ENCODE data around the gene HEATR5A. TPM values are rescaled to one million over a fixed set of nuclear protein-coding genes. Genes with fewer than 3 reads are reported as not detected.

HEATR5A gene
- total and polyA plus RNA-seq, 2 of the 13 experiments (the other 11 are each of a cell fraction or from before 2014, with no cell fraction given) = 36.4 to 105 TPM

- WGBS (ENCODE audit: low lambda C conversion rate) = 84% methylated on average over 3 of the region's 3 CpGs
- TF ChIP-seq NR2C2 (CRISPR knock-in tag; IDR thresholded peaks at IDR 0.05; ENCODE audit: borderline replicate concordance) = no peak
- 0 out of 2 replicates have a peak, but pooled peaks have one; percentile 58 for TF ChIP-seq ZBTB43 (CRISPR knock-in tag; conservative IDR thresholded peaks at IDR 0.05)
- peak; percentile 40; the same call in 1 of the 2 replicates for TF ChIP-seq PRDM15 (CRISPR knock-in tag; IDR thresholded peaks at IDR 0.05)
- 0 out of 2 replicates have a peak, but pooled peaks have one; percentile 3 for TF ChIP-seq ZSCAN30 (CRISPR knock-in tag; IDR thresholded peaks at IDR 0.05)
- TF ChIP-seq ZMYM2 (CRISPR knock-in tag; IDR thresholded peaks at IDR 0.05) = 0 out of 2 replicates have a peak, but pooled peaks have one; percentile 70
- peak; percentile 77; the same call in 1 of the 2 replicates for TF ChIP-seq E2F1 (CRISPR knock-in tag; IDR thresholded peaks at IDR 0.05)
- 0 out of 2 replicates have a peak, but pooled peaks have one; percentile 64 for TF ChIP-seq ZNF724P (CRISPR knock-in tag; IDR thresholded peaks at IDR 0.05; ENCODE audit: borderline replicate concordance)
- no peak for TF ChIP-seq EEA1 (CRISPR knock-in tag; IDR thresholded peaks at IDR 0.05; ENCODE audit: borderline replicate concordance)
- no peak for TF ChIP-seq CHD2 (IDR thresholded peaks at IDR 0.05; ENCODE audit: low read depth, low read length)
- 0 out of 2 replicates have a peak, but pooled peaks have one; percentile 44 for TF ChIP-seq RORA (CRISPR knock-in tag; IDR thresholded peaks at IDR 0.05)
- TF ChIP-seq FOXC1 (CRISPR knock-in tag; IDR thresholded peaks at IDR 0.05; ENCODE audit: borderline replicate concordance) = 0 out of 2 replicates have a peak, but pooled peaks have one; percentile 0
- TF ChIP-seq BATF2 (CRISPR knock-in tag; IDR thresholded peaks at IDR 0.05) = no peak
- 0 out of 2 replicates have a peak, but pooled peaks have one; percentile 6 for TF ChIP-seq ZNF652 (CRISPR knock-in tag; IDR thresholded peaks at IDR 0.05; ENCODE audit: borderline replicate concordance, low read depth)
- TF ChIP-seq PHF21A (CRISPR knock-in tag; IDR thresholded peaks at IDR 0.05) = peak; percentile 17
- TF ChIP-seq ZBTB3 (CRISPR knock-in tag; IDR thresholded peaks at IDR 0.05; ENCODE audit: borderline replicate concordance, low read depth) = 0 out of 2 replicates have a peak, but pooled peaks have one; percentile 15
- TF ChIP-seq MBD4 (IDR thresholded peaks at IDR 0.05; ENCODE audit: borderline replicate concordance, low read length) = 0 out of 2 replicates have a peak, but pooled peaks have one; percentile 29
- no peak for TF ChIP-seq DRAP1 (CRISPR knock-in tag; IDR thresholded peaks at IDR 0.05)
These were observed 139.5 kb downstream of the HEATR5A start for GRCh38 chr14:31280871-31281220.

More at GRCh38 chr14:31280871-31281220, 139.5 kb downstream of the HEATR5A start:
- H4K20me1 ChIP-seq (ENCODE audit: insufficient read depth, low read length) = no peaks in the 10 kb centered on the region
- H3K9me3 ChIP-seq (ENCODE audit: low read length) = peaks cover 31% of the 10 kb centered on the region
- ChIA-PET CTCF (ENCODE audit: low intra/inter-chr PET ratio, low total read pairs) (no interaction called here), POLR2A (interaction anchor here (1.1 to 3.6 kb wide), 5 partner anchors 8 to 74 kb away, joined by 3 to 18 read pairs (median 10); partner anchors contain the start of gene HECTD1)
- H3K27me3 ChIP-seq (ENCODE audit: control insufficient read depth in 1 of 2, insufficient read depth in 2 of 2, low read length in 2 of 2) = no peaks in the 10 kb centered on the region
- no peak overlapping the region for H3K4me2 ChIP-seq (ENCODE audit: low read depth, low read length)
- H3K9ac ChIP-seq (ENCODE audit: insufficient read depth, low read depth, low read length) = no peak overlapping the region
- H3K4me1 ChIP-seq (ENCODE audit: insufficient read depth, low read length) = peaks cover 45% of the 10 kb centered on the region
- FAIRE-seq (no peak), ATAC-seq (peak; percentile 9; the same call in 1 of the 3 replicates), DNase-seq (ENCODE audit: low spot score) (no peak)
- H3K27ac ChIP-seq (ENCODE audit: extremely low read length, insufficient read depth, low read length) = no peak overlapping the region
- in situ Hi-C loops (cut with HindIII; ENCODE audit: extremely low pct_ligation_motif_present, low pct_unique_long_range_greater_than_20kb) (no loop called here), intact Hi-C loops (cut with micrococcal nuclease; ENCODE audit: unreplicated experiment) (loop anchor here (2.0 kb wide), 1 partner anchor 72 kb away; no protein-coding TSS in a partner anchor)
- H3K79me2 ChIP-seq (ENCODE audit: insufficient read depth, low read length) = no peaks in the 10 kb centered on the region
- no peak overlapping the region for H3K4me3 ChIP-seq (replicated peaks in 1 of 3; ENCODE audit: insufficient read depth in 1 of 3, low read depth in 2 of 3, low read length in 3 of 3)
- BruUV-seq (replicated peaks) = TSS peak; percentile 69
- H2AFZ ChIP-seq (ENCODE audit: low read length) = no peak overlapping the region
- H3K36me3 ChIP-seq (replicated peaks in 1 of 2; ENCODE audit: control insufficient read depth in 1 of 2, insufficient read depth in 2 of 2, low read length in 2 of 2) = no peaks in the 10 kb centered on the region
